K562 (cell line): ENCODE results near the gene DNAAF2. TPM values are rescaled to one million over a fixed set of nuclear protein-coding genes. Genes with fewer than 3 reads are reported as not detected.

Experiments used
- GABPB1 ChIP-seq: sonication (generic); formaldehyde crosslinking; IDR thresholded peaks from 2 replicates; pipeline ENCODE4 v1.8.0; 2022; ENCODE audit warnings: mild to moderate bottlenecking, missing genetic modification reagents
- HCFC1 ChIP-seq: IDR thresholded peaks from 2 replicates; pipeline ENCODE4 v1.6.1; 2012; ENCODE audit warnings: low read depth, low read length, improper control_type of control experiment
- HMGN3 ChIP-seq: IDR thresholded peaks from 2 replicates; pipeline ENCODE4 v1.6.1; 2011; ENCODE audit warnings: borderline replicate concordance, low read depth, mild to moderate bottlenecking, mixed read lengths, low read length; ENCODE audit not compliant: insufficient read length; ENCODE audit errors: extremely low read depth
- HNRNPL ChIP-seq: fragments of 200-400 bp; formaldehyde crosslinking; IDR thresholded peaks from 2 replicates; pipeline ENCODE4 v1.6.1; 2017; ENCODE audit warnings: low read depth, mild to moderate bottlenecking, low read length
- HNRNPLL ChIP-seq: fragments of 200-400 bp; formaldehyde crosslinking; IDR thresholded peaks from 2 replicates; pipeline ENCODE4 v1.6.1; 2017; ENCODE audit warnings: low read length, low read depth, mild to moderate bottlenecking; ENCODE audit not compliant: poor library complexity, severe bottlenecking
- MECOM ChIP-seq: fragments of 250-450 bp; sonication (Bioruptor Pico); IDR thresholded peaks from 2 replicates; pipeline ENCODE4 v1.8.0; 2022; ENCODE audit warnings: inconsistent platforms
- NCOA1 ChIP-seq: fragments of 450-650 bp; IDR thresholded peaks from 2 replicates; pipeline ENCODE4 v1.6.1; 2016; ENCODE audit warnings: low read depth
- NR4A1 ChIP-seq, 2 experiments: fragments of 250-450 bp in 1 of 2; fragments of 450-650 bp in 1 of 2; sonication (Bioruptor Pico) in 1 of 2; IDR thresholded peaks; 2 replicates each; pipeline versions ENCODE4 v1.4.0 to v1.6.1; 2016 to 2020; ENCODE audit warnings: mild to moderate bottlenecking in 2 of 2, missing compliant biosample characterization in 1 of 2, missing genetic modification characterization in 1 of 2, moderate library complexity in 1 of 2
- POLR2A ChIP-seq: fragments of 450-650 bp; conservative IDR thresholded peaks from 2 replicates; pipeline ENCODE4 v1.6.1; 2016
- SIN3A ChIP-seq, 2 experiments: fragments of 150-350 bp in 1 of 2; IDR thresholded peaks; 2 replicates each; pipeline ENCODE4 v1.6.1; 2011 to 2016; ENCODE audit warnings: borderline replicate concordance in 2 of 2, low read depth in 2 of 2, low read length in 2 of 2, mild to moderate bottlenecking in 2 of 2, moderate library complexity in 2 of 2; ENCODE audit not compliant: control insufficient read depth in 1 of 2
- SMARCA4 ChIP-seq: fragments of 450-650 bp; IDR thresholded peaks from 2 replicates; pipeline ENCODE4 v1.6.1; 2016
- SRSF1 ChIP-seq: fragments of 200-400 bp; formaldehyde crosslinking; IDR thresholded peaks from 2 replicates; pipeline ENCODE4 v1.6.1; 2017; ENCODE audit warnings: mild to moderate bottlenecking, low read depth, low read length, moderate library complexity
- ZBED1 ChIP-seq: IDR thresholded peaks from 2 replicates; pipeline ENCODE4 v1.6.1; 2014
- ZKSCAN3 ChIP-seq: fragments of 250-450 bp; sonication (Bioruptor Pico); IDR thresholded peaks from 2 replicates; pipeline ENCODE4 v1.4.0; 2020
- ZNF165 ChIP-seq: fragments of 250-450 bp; sonication (Bioruptor Pico); IDR thresholded peaks from 2 replicates; pipeline ENCODE4 v1.4.0; 2020; ENCODE audit warnings: borderline replicate concordance
- ZNF586 ChIP-seq: fragments of 450-650 bp; formaldehyde crosslinking; conservative IDR thresholded peaks from 2 replicates; pipeline ENCODE4 v1.4.0; 2020; ENCODE audit warnings: mild to moderate bottlenecking, moderate library complexity
- polyA plus RNA-seq, 8 experiments: library from polyadenylated mRNA; depleted of rRNA in 4 of 8; stranded (reverse) in 5 of 8; unstranded in 3 of 8; fragments of >200 nt; fragmentation: Nextera tagmentation in 2 of 8; fragmentation: Illumina TruSeq in 1 of 8; extraction: Ambion mirVana in 2 of 8; extraction: Trizol in 1 of 8; gene quantifications; 2 replicates each; pipeline versions ENCODE4 v1.2.1 to v1.2.3, GENCODE V29; 2011 to 2014; ENCODE audit warnings: inconsistent platforms in 1 of 8, missing spikeins in 1 of 8
- total RNA-seq, 7 experiments: library from RNA; depleted of rRNA in 6 of 7; stranded (reverse); fragments of >200 nt in 6 of 7; fragmentation: Illumina TruSeq in 2 of 7; extraction: Trizol in 2 of 7; gene quantifications; 2 replicates each; pipeline versions ENCODE4 v1.2.1 to v1.2.3, GENCODE V29; 2011 to 2021; ENCODE audit warnings: low replicate concordance in 1 of 7
- TF ChIP-seq, protein P1 (sequence below): fragments of 200-800 bp; sonication (Bioruptor generic); IDR thresholded peaks from 2 replicates; pipeline ENCODE4 v1.6.1; 2016; ENCODE audit warnings: missing genetic modification characterization, missing compliant biosample characterization
- TF ChIP-seq, protein P2 (sequence below), 2 experiments: IDR thresholded peaks; 2 replicates each; pipeline ENCODE4 v1.6.1; 2011; ENCODE audit warnings: borderline replicate concordance in 1 of 2, control low read depth in 1 of 2, low read depth in 1 of 2, low read length in 1 of 2, mild to moderate bottlenecking in 1 of 2, mixed read lengths in 1 of 2, moderate library complexity in 1 of 2; ENCODE audit not compliant: insufficient read depth in 1 of 2, insufficient read length in 1 of 2, poor library complexity in 1 of 2, severe bottlenecking in 1 of 2; ENCODE audit errors: extremely low read depth in 1 of 2
- TF ChIP-seq, protein P3 (sequence below), 2 experiments: IDR thresholded peaks; 2 replicates each; pipeline ENCODE4 v1.6.1; 2012; ENCODE audit warnings: improper control_type of control experiment in 2 of 2, low read depth in 2 of 2, low read length in 2 of 2, borderline replicate concordance in 1 of 2

The DNAAF2 gene
- total and polyA plus RNA-seq, 9 of the 15 experiments (the other 6 are each of a cell fraction or from before 2014, with no cell fraction given): 2.4 to 14.6 (median 11.1) TPM

DNA sequence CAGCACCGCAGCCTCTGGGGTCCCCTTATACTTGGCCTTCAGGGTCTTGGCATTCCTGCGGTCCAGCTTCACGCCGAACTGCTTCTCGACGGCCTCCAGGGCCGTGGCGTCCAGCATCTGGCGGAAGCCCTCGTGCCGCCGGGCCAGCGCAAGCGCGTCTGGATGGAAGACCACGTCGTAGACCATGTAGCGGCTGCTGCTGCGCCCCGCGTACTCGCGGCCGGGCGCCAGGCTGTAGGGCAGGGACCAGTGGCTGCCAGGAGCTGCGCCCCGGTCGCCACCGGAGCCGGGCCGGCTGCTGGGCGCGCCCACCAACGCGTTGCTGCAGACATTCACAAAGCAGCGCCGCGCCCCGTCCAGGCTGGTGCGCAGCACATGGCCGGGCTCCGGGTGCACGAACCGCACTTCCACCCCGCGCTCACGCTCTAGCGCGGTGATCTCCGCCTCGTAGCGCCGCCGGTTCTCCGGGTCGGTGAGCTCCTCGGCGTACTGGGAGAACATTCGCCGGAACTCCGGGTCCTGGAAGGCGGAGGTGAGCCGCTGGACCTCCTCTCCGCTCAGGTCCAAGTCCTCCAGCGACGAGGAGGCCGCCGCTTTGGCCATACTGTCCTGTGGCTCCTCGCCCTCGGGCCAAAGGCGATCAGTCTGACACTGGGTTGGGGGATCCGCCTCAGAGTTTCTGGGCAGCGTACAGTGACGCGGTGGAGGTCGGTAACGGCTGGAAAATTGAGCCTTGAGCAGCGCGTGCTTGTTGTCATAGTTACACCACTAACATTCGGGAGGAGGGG, at the start of gene DNAAF2 (continued):
- TF ChIP-seq, protein P1, sequence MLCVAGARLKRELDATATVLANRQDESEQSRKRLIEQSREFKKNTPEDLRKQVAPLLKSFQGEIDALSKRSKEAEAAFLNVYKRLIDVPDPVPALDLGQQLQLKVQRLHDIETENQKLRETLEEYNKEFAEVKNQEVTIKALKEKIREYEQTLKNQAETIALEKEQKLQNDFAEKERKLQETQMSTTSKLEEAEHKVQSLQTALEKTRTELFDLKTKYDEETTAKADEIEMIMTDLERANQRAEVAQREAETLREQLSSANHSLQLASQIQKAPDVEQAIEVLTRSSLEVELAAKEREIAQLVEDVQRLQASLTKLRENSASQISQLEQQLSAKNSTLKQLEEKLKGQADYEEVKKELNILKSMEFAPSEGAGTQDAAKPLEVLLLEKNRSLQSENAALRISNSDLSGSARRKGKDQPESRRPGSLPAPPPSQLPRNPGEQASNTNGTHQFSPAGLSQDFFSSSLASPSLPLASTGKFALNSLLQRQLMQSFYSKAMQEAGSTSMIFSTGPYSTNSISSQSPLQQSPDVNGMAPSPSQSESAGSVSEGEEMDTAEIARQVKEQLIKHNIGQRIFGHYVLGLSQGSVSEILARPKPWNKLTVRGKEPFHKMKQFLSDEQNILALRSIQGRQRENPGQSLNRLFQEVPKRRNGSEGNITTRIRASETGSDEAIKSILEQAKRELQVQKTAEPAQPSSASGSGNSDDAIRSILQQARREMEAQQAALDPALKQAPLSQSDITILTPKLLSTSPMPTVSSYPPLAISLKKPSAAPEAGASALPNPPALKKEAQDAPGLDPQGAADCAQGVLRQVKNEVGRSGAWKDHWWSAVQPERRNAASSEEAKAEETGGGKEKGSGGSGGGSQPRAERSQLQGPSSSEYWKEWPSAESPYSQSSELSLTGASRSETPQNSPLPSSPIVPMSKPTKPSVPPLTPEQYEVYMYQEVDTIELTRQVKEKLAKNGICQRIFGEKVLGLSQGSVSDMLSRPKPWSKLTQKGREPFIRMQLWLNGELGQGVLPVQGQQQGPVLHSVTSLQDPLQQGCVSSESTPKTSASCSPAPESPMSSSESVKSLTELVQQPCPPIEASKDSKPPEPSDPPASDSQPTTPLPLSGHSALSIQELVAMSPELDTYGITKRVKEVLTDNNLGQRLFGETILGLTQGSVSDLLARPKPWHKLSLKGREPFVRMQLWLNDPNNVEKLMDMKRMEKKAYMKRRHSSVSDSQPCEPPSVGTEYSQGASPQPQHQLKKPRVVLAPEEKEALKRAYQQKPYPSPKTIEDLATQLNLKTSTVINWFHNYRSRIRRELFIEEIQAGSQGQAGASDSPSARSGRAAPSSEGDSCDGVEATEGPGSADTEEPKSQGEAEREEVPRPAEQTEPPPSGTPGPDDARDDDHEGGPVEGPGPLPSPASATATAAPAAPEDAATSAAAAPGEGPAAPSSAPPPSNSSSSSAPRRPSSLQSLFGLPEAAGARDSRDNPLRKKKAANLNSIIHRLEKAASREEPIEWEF (CRISPR knock-in tag): no peak
- TF ChIP-seq MECOM (CRISPR knock-in tag): no peak
- TF ChIP-seq, protein P2, sequence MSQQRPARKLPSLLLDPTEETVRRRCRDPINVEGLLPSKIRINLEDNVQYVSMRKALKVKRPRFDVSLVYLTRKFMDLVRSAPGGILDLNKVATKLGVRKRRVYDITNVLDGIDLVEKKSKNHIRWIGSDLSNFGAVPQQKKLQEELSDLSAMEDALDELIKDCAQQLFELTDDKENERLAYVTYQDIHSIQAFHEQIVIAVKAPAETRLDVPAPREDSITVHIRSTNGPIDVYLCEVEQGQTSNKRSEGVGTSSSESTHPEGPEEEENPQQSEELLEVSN (IDR thresholded peaks at IDR 0.05; ENCODE audit: borderline replicate concordance in 1 of 2, extremely low read depth in 1 of 2, insufficient read depth in 1 of 2, insufficient read length in 1 of 2, low read depth in 1 of 2, low read length in 1 of 2, poor library complexity in 1 of 2, severe bottlenecking in 1 of 2): peak; percentile 40 to 56
- TF ChIP-seq HMGN3: peak; percentile 26
- no peak for TF ChIP-seq SMARCA4
- 0 out of 2 replicates have a peak, but pooled peaks have one; percentile 6 for TF ChIP-seq NR4A1 (CRISPR knock-in tag; IDR thresholded peaks at IDR 0.05)
- TF ChIP-seq NR4A1 (tag; IDR thresholded peaks at IDR 0.05): no peak
- no peak for TF ChIP-seq HNRNPLL
- TF ChIP-seq ZKSCAN3 (CRISPR knock-in tag): no peak
- TF ChIP-seq HCFC1: no peak
- TF ChIP-seq, protein P3, sequence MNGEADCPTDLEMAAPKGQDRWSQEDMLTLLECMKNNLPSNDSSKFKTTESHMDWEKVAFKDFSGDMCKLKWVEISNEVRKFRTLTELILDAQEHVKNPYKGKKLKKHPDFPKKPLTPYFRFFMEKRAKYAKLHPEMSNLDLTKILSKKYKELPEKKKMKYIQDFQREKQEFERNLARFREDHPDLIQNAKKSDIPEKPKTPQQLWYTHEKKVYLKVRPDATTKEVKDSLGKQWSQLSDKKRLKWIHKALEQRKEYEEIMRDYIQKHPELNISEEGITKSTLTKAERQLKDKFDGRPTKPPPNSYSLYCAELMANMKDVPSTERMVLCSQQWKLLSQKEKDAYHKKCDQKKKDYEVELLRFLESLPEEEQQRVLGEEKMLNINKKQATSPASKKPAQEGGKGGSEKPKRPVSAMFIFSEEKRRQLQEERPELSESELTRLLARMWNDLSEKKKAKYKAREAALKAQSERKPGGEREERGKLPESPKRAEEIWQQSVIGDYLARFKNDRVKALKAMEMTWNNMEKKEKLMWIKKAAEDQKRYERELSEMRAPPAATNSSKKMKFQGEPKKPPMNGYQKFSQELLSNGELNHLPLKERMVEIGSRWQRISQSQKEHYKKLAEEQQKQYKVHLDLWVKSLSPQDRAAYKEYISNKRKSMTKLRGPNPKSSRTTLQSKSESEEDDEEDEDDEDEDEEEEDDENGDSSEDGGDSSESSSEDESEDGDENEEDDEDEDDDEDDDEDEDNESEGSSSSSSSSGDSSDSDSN (IDR thresholded peaks at IDR 0.05; ENCODE audit: borderline replicate concordance in 1 of 2, low read depth in 2 of 2, low read length in 2 of 2): 0 out of 4 replicates have a peak, but pooled peaks have one; percentile 13 to 57
- no peak for TF ChIP-seq ZBED1
- no peak for TF ChIP-seq NCOA1
- TF ChIP-seq ZNF586 (CRISPR knock-in tag): no peak
- no peak for TF ChIP-seq SRSF1
- peak in 1 of 2 experiments; percentile 84; a peak in 1 of 4 replicates for TF ChIP-seq SIN3A (IDR thresholded peaks at IDR 0.05; ENCODE audit: borderline replicate concordance in 2 of 2, control insufficient read depth in 1 of 2, low read depth in 2 of 2, low read length in 2 of 2)
- no peak for TF ChIP-seq ZNF165 (CRISPR knock-in tag)
- TF ChIP-seq HNRNPL: peak; percentile 56; the same call in 1 of the 2 replicates
- no peak for TF ChIP-seq GABPB1
- peak; percentile 56; the same call in 1 of the 2 replicates for TF ChIP-seq POLR2A
